Naive B cell (primary cell): Measurements from ENCODE around the gene TMEM201. TPM values are rescaled to one million over a fixed set of nuclear protein-coding genes. Genes with fewer than 3 reads are reported as not detected.

ENCODE experiments used
- ATAC-seq, 2 donors: fragments of 150-1000 bp; cut with Tn5 transposase; 2 replicates each; pipeline ENCODE4 v1.10.0; 2021; ENCODE audit warnings: low read depth in 2 of 2, mild to moderate bottlenecking in 2 of 2, moderate library complexity in 2 of 2
- DNase-seq: peaks from one replicate; pipeline ENCODE4 v3.0.0; 2022
- H3K27ac Mint-ChIP-seq, 6 donors: one replicate each; pipeline ENCODE4 v1.8.0; 2020 to 2022; ENCODE audit warnings: mild to moderate bottlenecking in 6 of 6, mixed read lengths in 6 of 6, moderate library complexity in 5 of 6, inconsistent platforms in 2 of 6
- H3K27me3 Mint-ChIP-seq, 3 donors: one replicate each; pipeline ENCODE4 v1.8.0; 2021 to 2022; ENCODE audit warnings: mixed read lengths in 3 of 3, mild to moderate bottlenecking in 1 of 3
- H3K36me3 Mint-ChIP-seq, 2 donors: one replicate each; pipeline ENCODE4 v1.8.0; 2020 to 2022; ENCODE audit warnings: mixed read lengths in 2 of 2, inconsistent platforms in 1 of 2, mild to moderate bottlenecking in 1 of 2
- H3K4me1 Mint-ChIP-seq, 3 donors: one replicate each; pipeline ENCODE4 v1.8.0; 2020 to 2022; ENCODE audit warnings: mixed read lengths in 3 of 3, inconsistent platforms in 1 of 3, mild to moderate bottlenecking in 1 of 3, moderate library complexity in 1 of 3
- H3K4me3 Mint-ChIP-seq, 8 donors: one replicate each; pipeline ENCODE4 v1.8.0; 2020 to 2022; ENCODE audit warnings: mild to moderate bottlenecking in 8 of 8, mixed read lengths in 8 of 8, moderate library complexity in 8 of 8, inconsistent platforms in 2 of 8
- H3K9me3 Mint-ChIP-seq, 7 donors: one replicate each; pipeline ENCODE4 v1.8.0; 2020 to 2022; ENCODE audit warnings: mixed read lengths in 7 of 7, mild to moderate bottlenecking in 5 of 7, inconsistent platforms in 2 of 7, moderate library complexity in 1 of 7
- polyA plus RNA-seq, 6 donors: library from polyadenylated mRNA; unstranded; fragments of 300-500 nt; fragmentation: Illumina TruSeq; gene quantifications; one replicate each; pipeline ENCODE4 v1.2.3, GENCODE V29; 2021; ENCODE audit warnings: low read depth in 6 of 6

TMEM201 gene
- 1 to 10 TPM in 4 of 6 donors, under 1 TPM in 2; 0.89 to 3.5 (median 1.2) TPM for polyA plus RNA-seq

GRCh38 chr1:9588551-9589143 lies at the start of gene TMEM201:
TMEM201 (plus strand) TSS chr1:9588911; CDS start chr1:9588931, 20 bp downstream.
- Mint-ChIP-seq H3K27ac (peak within 1 kb of the TSS in 5 of 6 donors; percentile 59 to 93 (median 87)), H3K36me3 (no peaks in the 10 kb centered on the region), H3K27me3 (no peaks in the 10 kb centered on the region), H3K4me3 (peak within 1 kb of the TSS; percentile 78 to 94 (median 90)), H3K4me1 (peaks cover 32 to 52% (median 46%) of the 10 kb centered on the region in 3 donors), H3K9me3 (no peaks in the 10 kb centered on the region)
- ATAC-seq (peak; percentile 88 to 89), DNase-seq (peak; percentile 94)

DNA sequence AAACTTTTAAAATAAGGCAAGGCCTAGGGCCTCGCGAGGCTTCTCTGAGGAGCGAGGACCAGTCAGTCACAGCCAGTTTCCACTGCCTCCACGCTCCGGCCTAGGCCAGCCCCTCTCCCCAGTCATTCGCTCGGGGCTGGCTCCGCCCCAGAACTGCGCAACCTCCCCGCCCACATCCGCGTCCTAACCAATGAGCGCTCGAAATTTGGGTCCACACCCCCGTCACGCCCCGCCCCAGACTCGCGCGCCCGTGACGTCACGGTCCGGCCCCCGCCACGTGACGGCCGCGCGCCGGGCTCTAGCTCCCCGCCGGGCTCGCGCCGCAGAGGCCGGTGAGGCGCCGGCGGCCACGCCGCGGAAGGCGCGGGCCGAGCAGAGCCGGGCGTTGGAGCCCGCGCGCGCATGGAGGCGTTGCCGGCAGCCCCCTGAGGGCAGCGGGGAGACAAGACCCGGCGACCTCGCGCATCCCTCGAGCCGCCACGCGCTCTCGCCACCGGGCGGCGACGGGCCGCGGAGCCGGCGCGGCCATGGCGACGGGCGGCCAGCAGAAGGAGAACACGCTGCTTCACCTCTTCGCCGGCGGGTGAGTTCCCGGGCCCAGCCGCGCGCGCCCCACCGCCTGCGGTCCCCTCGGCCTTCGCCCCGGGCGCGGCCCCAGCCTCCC lies 49.4 kb upstream of the TMEM201 start, which contains the start of gene SLC25A33:
SLC25A33 (plus strand) TSS at position 301 of the 664 bp plus-strand sequence; CDS start at position 528, 227 bp downstream.
- H3K4me1 Mint-ChIP-seq = peaks cover 15 to 37% (median 24%) of the 10 kb centered on the region in 3 donors
- peak within 1 kb of the TSS; percentile 88 to 98 (median 98) for H3K27ac Mint-ChIP-seq
- DNase-seq (peak; percentile 99), ATAC-seq (peak; percentile 92 to 93)
- peaks cover 0 to 2% (median 0%) of the 10 kb centered on the region in 7 donors for H3K9me3 Mint-ChIP-seq
- no peaks in the 10 kb centered on the region for H3K36me3 Mint-ChIP-seq
- peak within 1 kb of the TSS; percentile 84 to 95 (median 91) for H3K4me3 Mint-ChIP-seq
- H3K27me3 Mint-ChIP-seq = no peaks in the 10 kb centered on the region

GRCh38 chr1:9539829-9540550 lies 48.7 kb upstream of the TMEM201 start:
- H3K4me1 Mint-ChIP-seq = peaks cover 19 to 38% (median 30%) of the 10 kb centered on the region in 3 donors
- H3K9me3 Mint-ChIP-seq = peaks cover 0 to 2% (median 0%) of the 10 kb centered on the region in 7 donors
- ATAC-seq (peak; percentile 60 to 61), DNase-seq (peak; percentile 75)
- peak overlapping the region; percentile 84 to 95 (median 91) for H3K4me3 Mint-ChIP-seq
- peak overlapping the region; percentile 88 to 98 (median 94) for H3K27ac Mint-ChIP-seq
- H3K36me3 Mint-ChIP-seq = no peaks in the 10 kb centered on the region
- H3K27me3 Mint-ChIP-seq = no peaks in the 10 kb centered on the region

DNA sequence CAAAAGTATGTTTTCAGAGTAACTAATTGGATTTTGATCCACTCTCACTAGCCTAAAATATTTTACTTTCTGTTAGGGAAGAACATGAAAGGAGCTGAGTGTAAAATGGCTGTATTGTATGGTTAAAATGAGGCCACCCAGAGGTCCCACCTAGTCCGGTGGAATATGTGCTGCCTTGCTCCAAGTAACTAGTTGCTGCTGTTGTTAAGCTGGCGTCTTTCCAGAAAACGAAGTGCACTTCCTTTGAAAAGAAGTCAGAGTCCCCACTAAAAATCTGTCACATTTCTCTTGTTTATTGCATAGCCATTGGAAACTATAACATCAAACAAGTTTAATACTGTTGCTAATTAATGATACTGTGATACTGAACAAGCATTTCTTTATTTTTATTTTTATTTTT lies 46.3 kb upstream of the TMEM201 start:
- Mint-ChIP-seq H3K36me3 (no peaks in the 10 kb centered on the region), H3K4me3 (peak overlapping the region in 4 of 8 donors; percentile 57 to 91 (median 72)), H3K27me3 (no peaks in the 10 kb centered on the region), H3K9me3 (no peaks in the 10 kb centered on the region), H3K27ac (peak overlapping the region in 1 of 6 donors; percentile 41), H3K4me1 (peaks cover 32 to 52% (median 37%) of the 10 kb centered on the region in 3 donors)
- DNase-seq (no peak), ATAC-seq (no peak)

DNA sequence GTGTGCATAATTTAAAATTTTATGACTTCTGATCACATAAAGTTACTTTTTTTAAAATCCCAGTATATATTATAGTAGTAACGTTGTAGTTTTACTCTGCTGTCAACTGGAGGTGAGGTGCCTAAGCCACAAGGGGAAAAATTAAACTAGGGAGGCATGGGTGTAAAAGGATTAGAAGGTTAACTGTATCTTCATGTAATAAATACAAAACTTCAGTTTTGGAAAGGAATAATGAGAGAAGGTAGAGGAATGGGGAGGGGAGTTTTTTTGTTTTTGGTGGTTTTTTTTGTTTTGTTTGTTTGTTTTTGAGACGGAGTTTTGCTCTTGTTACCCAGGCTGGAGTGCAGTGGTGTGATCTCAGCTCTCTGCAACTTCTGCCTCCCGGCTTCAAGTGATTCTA lies 43.8 kb upstream of the TMEM201 start:
- Mint-ChIP-seq H3K27ac (peak overlapping the region in 3 of 6 donors; percentile 2 to 13 (median 4)), H3K4me1 (peaks cover 32 to 49% (median 36%) of the 10 kb centered on the region in 3 donors), H3K9me3 (no peaks in the 10 kb centered on the region), H3K36me3 (no peaks in the 10 kb centered on the region), H3K27me3 (no peaks in the 10 kb centered on the region), H3K4me3 (peak overlapping the region in 1 of 8 donors; percentile 22)
- DNase-seq (no peak), ATAC-seq (no peak)

DNA sequence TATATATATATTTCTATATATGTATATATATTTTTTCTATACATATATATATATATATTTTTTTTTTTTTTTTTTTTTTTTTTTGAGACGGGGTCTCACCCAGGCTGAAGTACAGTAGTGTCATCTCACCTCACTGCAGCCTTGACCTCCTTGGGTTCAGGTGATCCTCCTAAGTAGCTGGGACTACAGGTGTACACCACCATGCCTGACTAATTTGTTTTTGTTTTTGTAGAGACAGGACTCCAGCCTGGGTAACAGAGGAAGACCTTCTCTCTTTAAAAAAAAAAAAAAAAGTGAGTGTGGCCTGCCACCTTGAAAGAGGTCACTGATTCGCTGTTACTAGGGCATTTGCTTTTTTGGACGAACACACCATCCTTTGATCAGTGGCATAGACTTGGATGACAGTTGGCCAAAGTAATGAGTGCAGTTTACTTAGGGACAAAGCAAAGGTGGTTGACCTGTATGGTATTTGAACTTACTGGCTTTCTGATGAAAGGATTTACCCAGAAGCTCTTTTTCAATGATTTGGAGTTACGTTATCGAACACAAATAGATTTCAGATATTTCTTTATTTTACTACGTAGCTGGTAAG lies 38.7 kb upstream of the TMEM201 start:
- no peaks in the 10 kb centered on the region for H3K27me3 Mint-ChIP-seq
- no peaks in the 10 kb centered on the region for H3K9me3 Mint-ChIP-seq
- DNase-seq (no peak), ATAC-seq (no peak)
- peaks cover under 1 to 4% of the 10 kb centered on the region in 2 donors for H3K36me3 Mint-ChIP-seq
- H3K4me1 Mint-ChIP-seq = peaks cover 23 to 27% (median 25%) of the 10 kb centered on the region in 3 donors
- H3K27ac Mint-ChIP-seq = no peak overlapping the region
- H3K4me3 Mint-ChIP-seq = no peak overlapping the region

DNA sequence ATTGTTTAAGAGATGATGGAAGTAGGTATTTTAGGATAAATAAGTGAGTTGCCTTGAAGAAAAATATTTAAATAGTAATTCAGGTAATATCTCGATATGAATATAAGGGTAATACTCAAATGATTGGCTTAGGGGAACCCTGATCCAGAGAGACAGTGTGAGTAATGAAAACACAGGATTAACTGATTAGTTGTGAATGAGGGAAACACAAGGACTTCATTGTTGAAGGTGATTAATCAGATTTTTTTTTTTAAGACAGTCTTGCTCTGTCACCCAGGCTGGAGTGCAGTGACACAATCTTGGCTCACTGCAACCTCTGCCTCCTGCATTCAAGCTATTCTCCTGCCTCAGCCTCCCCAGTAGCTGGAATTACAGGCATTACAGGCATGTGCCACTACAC lies 36.7 kb upstream of the TMEM201 start:
- H3K36me3 Mint-ChIP-seq = peaks cover 8 to 15% of the 10 kb centered on the region in 2 donors
- H3K4me1 Mint-ChIP-seq = peaks cover 17 to 21% (median 18%) of the 10 kb centered on the region in 3 donors
- H3K27ac Mint-ChIP-seq = peak overlapping the region in 1 of 6 donors; percentile 42
- no peak for ATAC-seq
- no peaks in the 10 kb centered on the region for H3K9me3 Mint-ChIP-seq
- DNase-seq = no peak
- H3K4me3 Mint-ChIP-seq = no peak overlapping the region
- H3K27me3 Mint-ChIP-seq = no peaks in the 10 kb centered on the region

- Mint-ChIP-seq H3K27me3 (no peaks in the 10 kb centered on the region), H3K27ac (peak overlapping the region in 3 of 6 donors; percentile 23 to 71 (median 28)), H3K4me3 (no peak overlapping the region), H3K36me3 (peaks cover 14 to 21% of the 10 kb centered on the region in 2 donors), H3K4me1 (peaks cover 9 to 17% (median 14%) of the 10 kb centered on the region in 3 donors), H3K9me3 (no peaks in the 10 kb centered on the region)
- DNase-seq (no peak), ATAC-seq (no peak)
Observed at GRCh38 chr1:9553736-9554144, 35.0 kb upstream of the TMEM201 start.

- Mint-ChIP-seq H3K4me3 (no peak overlapping the region), H3K4me1 (peaks cover 3 to 16% (median 13%) of the 10 kb centered on the region in 3 donors), H3K9me3 (no peaks in the 10 kb centered on the region), H3K36me3 (peaks cover 17 to 27% of the 10 kb centered on the region in 2 donors), H3K27me3 (no peaks in the 10 kb centered on the region), H3K27ac (peak overlapping the region in 2 of 6 donors; percentile 69 to 75)
- ATAC-seq (no peak), DNase-seq (no peak)
Observed at GRCh38 chr1:9555942-9556341, 32.8 kb upstream of the TMEM201 start.

GRCh38 chr1:9557624-9558023 lies 31.1 kb upstream of the TMEM201 start:
- Mint-ChIP-seq H3K36me3 (peaks cover 17 to 27% of the 10 kb centered on the region in 2 donors), H3K4me1 (peaks cover 0 to 10% (median 8%) of the 10 kb centered on the region in 3 donors), H3K4me3 (no peak overlapping the region), H3K27me3 (no peaks in the 10 kb centered on the region), H3K9me3 (no peaks in the 10 kb centered on the region), H3K27ac (no peak overlapping the region)
- ATAC-seq (no peak), DNase-seq (no peak)

DNA sequence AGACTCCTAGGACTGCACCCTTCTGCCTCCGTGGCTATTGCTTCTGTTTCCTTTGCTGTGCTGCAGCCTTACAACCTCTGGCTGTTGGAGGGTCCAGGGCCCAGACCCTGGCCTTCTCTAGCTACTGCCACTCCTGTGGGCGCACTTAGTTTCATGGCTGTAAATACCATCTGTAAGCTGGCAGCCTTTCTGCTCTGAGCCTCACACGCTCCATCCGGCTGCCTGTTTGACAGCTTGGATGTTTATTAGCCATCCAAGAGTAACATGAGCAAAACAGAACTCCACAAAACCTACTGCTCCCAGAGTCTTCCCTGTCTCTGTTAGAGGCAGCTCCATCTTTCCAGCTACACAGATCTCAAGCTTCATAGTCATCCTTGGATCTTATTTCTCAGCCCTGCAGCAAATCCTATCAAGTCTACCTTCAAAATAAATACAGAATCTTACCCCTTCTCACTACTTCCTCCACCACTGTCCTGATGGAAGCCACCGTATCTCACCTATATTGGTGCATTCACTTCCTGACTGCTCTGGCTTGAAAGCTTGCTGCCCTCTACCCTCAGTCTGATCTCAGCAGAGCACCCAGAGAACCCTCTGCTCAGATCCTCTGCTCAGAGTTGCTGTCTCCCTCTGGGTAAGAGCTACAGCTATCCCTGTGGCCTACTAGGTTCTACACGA lies 30.3 kb upstream of the TMEM201 start:
- Mint-ChIP-seq H3K4me3 (peak overlapping the region in 1 of 8 donors; percentile 7), H3K9me3 (no peaks in the 10 kb centered on the region), H3K27me3 (no peaks in the 10 kb centered on the region), H3K27ac (peak overlapping the region in 3 of 6 donors; percentile 7 to 84 (median 54)), H3K4me1 (peaks cover 0 to 10% (median 8%) of the 10 kb centered on the region in 3 donors), H3K36me3 (peaks cover 17 to 27% of the 10 kb centered on the region in 2 donors)
- DNase-seq (no peak), ATAC-seq (no peak)

- ATAC-seq (no peak), DNase-seq (no peak)
- H3K36me3 Mint-ChIP-seq = peaks cover 12 to 27% of the 10 kb centered on the region in 2 donors
- no peaks in the 10 kb centered on the region for H3K27me3 Mint-ChIP-seq
- peaks cover 0 to 10% (median 8%) of the 10 kb centered on the region in 3 donors for H3K4me1 Mint-ChIP-seq
- no peaks in the 10 kb centered on the region for H3K9me3 Mint-ChIP-seq
- peak overlapping the region in 1 of 8 donors; percentile 7 for H3K4me3 Mint-ChIP-seq
- peak overlapping the region in 3 of 6 donors; percentile 2 to 8 (median 7) for H3K27ac Mint-ChIP-seq
Observed at GRCh38 chr1:9558946-9559545, 29.7 kb upstream of the TMEM201 start.
